Inferior parietal cortex (tissue), 1 donor: ENCODE measurements around the gene ARID3A.

Experiments
- DNase-seq: peaks from one replicate; pipeline ENCODE4 v3.0.0-alpha.2; 2016; ENCODE audit errors: extremely low spot score

ARID3A gene

GRCh38 chr19:989381-990081 is 63.7 kb downstream of the ARID3A start:
- no peak for DNase-seq

- no peak for DNase-seq
These were observed 64.3 kb downstream of the ARID3A start for GRCh38 chr19:990119-990571.

GRCh38 chr19:990746-991145 is 64.9 kb downstream of the ARID3A start:
- DNase-seq, result no peak

- DNase-seq, result no peak
These were observed 65.5 kb downstream of the ARID3A start for GRCh38 chr19:991174-991931.

GRCh38 chr19:991932-992669 is 66.3 kb downstream of the ARID3A start:
- DNase-seq, result no peak

- no peak for DNase-seq
These were observed 66.8 kb downstream of the ARID3A start for GRCh38 chr19:992670-993055.

GRCh38 chr19:993361-993830 is 67.6 kb downstream of the ARID3A start:
- no peak for DNase-seq

GRCh38 chr19:993831-994393 is 68.1 kb downstream of the ARID3A start:
- no peak for DNase-seq

GRCh38 chr19:994516-994915 is 68.7 kb downstream of the ARID3A start:
- no peak for DNase-seq

- DNase-seq, result no peak
These were observed 69.4 kb downstream of the ARID3A start for GRCh38 chr19:995051-995827.

- no peak for DNase-seq
These were observed 70.4 kb downstream of the ARID3A start for GRCh38 chr19:996051-996838.

- DNase-seq, result no peak
These were observed 72.2 kb downstream of the ARID3A start for GRCh38 chr19:998064-998463.

- no peak for DNase-seq
These were observed 73.5 kb downstream of the ARID3A start for GRCh38 chr19:999379-999719.

GRCh38 chr19:1000095-1000494 is 74.3 kb downstream of the ARID3A start, which contains the start of gene GRIN3B:
TSS of gene GRIN3B (plus strand) at chr19:1000419. CDS start at chr19:1000438, 19 bp downstream.
- no peak for DNase-seq

- DNase-seq, result no peak
These were observed 75.0 kb downstream of the ARID3A start for GRCh38 chr19:1000591-1001537.

- peak; percentile 30 for DNase-seq
These were observed 75.8 kb downstream of the ARID3A start for GRCh38 chr19:1001538-1002166.

- no peak for DNase-seq
These were observed 76.8 kb downstream of the ARID3A start for GRCh38 chr19:1002600-1002999.

- no peak for DNase-seq
These were observed 77.4 kb downstream of the ARID3A start for GRCh38 chr19:1003283-1003682.
